ENCODE results near the gene ONECUT2. TPM values are rescaled to one million over a fixed set of nuclear protein-coding genes. Genes with fewer than 3 reads are reported as not detected.

Gene ONECUT2
- total RNA-seq, 4 donors from 2014 or later = under 0.01 to 0.06 TPM; not detected in 2

GRCh38 chr18:57445488-57446319 lies 10.5 kb downstream of the ONECUT2 start:
- TF ChIP-seq CTCF (IDR thresholded peaks at IDR 0.05) = no peak
- ATAC-seq (ENCODE audit: low FRiP score) (no peak), DNase-seq (ENCODE audit: low spot score) (no peak)

GRCh38 chr18:57446322-57446721 lies 11.1 kb downstream of the ONECUT2 start:
- DNase-seq (ENCODE audit: low spot score) (no peak), ATAC-seq (ENCODE audit: low FRiP score) (no peak)
- no peak for TF ChIP-seq CTCF (IDR thresholded peaks at IDR 0.05)

- no peak for TF ChIP-seq CTCF (IDR thresholded peaks at IDR 0.05)
- DNase-seq (ENCODE audit: low spot score) (no peak), ATAC-seq (ENCODE audit: low FRiP score) (no peak)
Measured at GRCh38 chr18:57447154-57447621, 12.0 kb downstream of the ONECUT2 start.

GRCh38 chr18:57455576-57456129 lies 20.5 kb downstream of the ONECUT2 start:
- ATAC-seq (ENCODE audit: low FRiP score) (no peak), DNase-seq (ENCODE audit: low spot score) (no peak)
- no peak for TF ChIP-seq CTCF (IDR thresholded peaks at IDR 0.05)

- no peak for TF ChIP-seq CTCF (IDR thresholded peaks at IDR 0.05)
- DNase-seq (ENCODE audit: low spot score) = no peak
- ATAC-seq (ENCODE audit: low FRiP score) = no peak
Measured at GRCh38 chr18:57461652-57462269, 26.6 kb downstream of the ONECUT2 start.

- no peak for ATAC-seq (ENCODE audit: low FRiP score)
- no peak for DNase-seq (ENCODE audit: low spot score)
- no peak for TF ChIP-seq CTCF (IDR thresholded peaks at IDR 0.05)
Measured at GRCh38 chr18:57466307-57466706, 31.1 kb downstream of the ONECUT2 start.

All from omental fat pad (tissue), 4 donors.